ENCODE measurements around the gene LAMA3.

DNA sequence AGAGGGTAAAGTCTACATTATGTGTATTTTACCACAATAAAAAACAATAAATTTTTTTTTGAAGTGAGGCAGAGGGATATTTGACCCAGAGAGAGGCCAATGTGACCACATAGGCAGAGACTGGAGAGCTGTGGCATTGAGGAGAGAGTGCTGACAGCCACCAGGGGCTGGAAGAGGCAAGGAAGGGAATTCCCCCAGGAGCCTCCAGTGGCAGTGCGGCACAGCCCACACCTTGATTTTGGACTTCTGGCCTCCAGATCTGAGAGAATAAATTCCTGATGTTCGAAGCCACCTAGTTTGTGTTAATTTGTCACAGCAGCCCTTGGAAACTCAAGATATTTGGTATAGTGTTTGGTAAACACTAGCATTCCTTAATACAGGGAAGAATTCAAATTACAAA lies 49.2 kb upstream of the LAMA3 start:
- TF ChIP-seq, protein P1, sequence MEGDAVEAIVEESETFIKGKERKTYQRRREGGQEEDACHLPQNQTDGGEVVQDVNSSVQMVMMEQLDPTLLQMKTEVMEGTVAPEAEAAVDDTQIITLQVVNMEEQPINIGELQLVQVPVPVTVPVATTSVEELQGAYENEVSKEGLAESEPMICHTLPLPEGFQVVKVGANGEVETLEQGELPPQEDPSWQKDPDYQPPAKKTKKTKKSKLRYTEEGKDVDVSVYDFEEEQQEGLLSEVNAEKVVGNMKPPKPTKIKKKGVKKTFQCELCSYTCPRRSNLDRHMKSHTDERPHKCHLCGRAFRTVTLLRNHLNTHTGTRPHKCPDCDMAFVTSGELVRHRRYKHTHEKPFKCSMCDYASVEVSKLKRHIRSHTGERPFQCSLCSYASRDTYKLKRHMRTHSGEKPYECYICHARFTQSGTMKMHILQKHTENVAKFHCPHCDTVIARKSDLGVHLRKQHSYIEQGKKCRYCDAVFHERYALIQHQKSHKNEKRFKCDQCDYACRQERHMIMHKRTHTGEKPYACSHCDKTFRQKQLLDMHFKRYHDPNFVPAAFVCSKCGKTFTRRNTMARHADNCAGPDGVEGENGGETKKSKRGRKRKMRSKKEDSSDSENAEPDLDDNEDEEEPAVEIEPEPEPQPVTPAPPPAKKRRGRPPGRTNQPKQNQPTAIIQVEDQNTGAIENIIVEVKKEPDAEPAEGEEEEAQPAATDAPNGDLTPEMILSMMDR (IDR thresholded peaks at IDR 0.05; ENCODE audit: borderline replicate concordance, extremely low read depth, low read length, poor library complexity, severe bottlenecking) = no peak
- TF ChIP-seq EZH2 (IDR thresholded peaks at IDR 0.05; ENCODE audit: borderline replicate concordance, low read depth, low read length, severe bottlenecking) = no peak

All from DND-41 (cell line).